ENCODE results near the gene UBA3. TPM values are rescaled to one million over a fixed set of nuclear protein-coding genes. Genes with fewer than 3 reads are reported as not detected.

Gene UBA3
- total and polyA plus RNA-seq, 10 of the 15 experiments (the other 5 are each of a cell fraction or from before 2014, with no cell fraction given): 72.9 to 131 (median 102) TPM

- TF ChIP-seq ZNF687 (IDR thresholded peaks at IDR 0.05) (peak; percentile 31; the same call in 1 of the 2 replicates), JUND (IDR thresholded peaks at IDR 0.05; ENCODE audit: low read depth, low read length) (no peak), WRNIP1 (IDR thresholded peaks at IDR 0.05; ENCODE audit: borderline replicate concordance, low read depth, low read length) (no peak; the same call in 1 of the 2 replicates), IRF3 (IDR thresholded peaks at IDR 0.05) (no peak), IRF4 (IDR thresholded peaks at IDR 0.05; ENCODE audit: low read depth, low read length) (no peak), SMC3 (IDR thresholded peaks at IDR 0.05; ENCODE audit: borderline replicate concordance, low read length) (no peak; the same call in 1 of the 2 replicates), YY1 (IDR thresholded peaks at IDR 0.05; ENCODE audit: low read depth, low read length) (peak; percentile 52; the same call in 1 of the 2 replicates), CEBPZ (IDR thresholded peaks at IDR 0.05; ENCODE audit: low read depth, low read length) (no peak)
- TF ChIP-seq, protein P1, sequence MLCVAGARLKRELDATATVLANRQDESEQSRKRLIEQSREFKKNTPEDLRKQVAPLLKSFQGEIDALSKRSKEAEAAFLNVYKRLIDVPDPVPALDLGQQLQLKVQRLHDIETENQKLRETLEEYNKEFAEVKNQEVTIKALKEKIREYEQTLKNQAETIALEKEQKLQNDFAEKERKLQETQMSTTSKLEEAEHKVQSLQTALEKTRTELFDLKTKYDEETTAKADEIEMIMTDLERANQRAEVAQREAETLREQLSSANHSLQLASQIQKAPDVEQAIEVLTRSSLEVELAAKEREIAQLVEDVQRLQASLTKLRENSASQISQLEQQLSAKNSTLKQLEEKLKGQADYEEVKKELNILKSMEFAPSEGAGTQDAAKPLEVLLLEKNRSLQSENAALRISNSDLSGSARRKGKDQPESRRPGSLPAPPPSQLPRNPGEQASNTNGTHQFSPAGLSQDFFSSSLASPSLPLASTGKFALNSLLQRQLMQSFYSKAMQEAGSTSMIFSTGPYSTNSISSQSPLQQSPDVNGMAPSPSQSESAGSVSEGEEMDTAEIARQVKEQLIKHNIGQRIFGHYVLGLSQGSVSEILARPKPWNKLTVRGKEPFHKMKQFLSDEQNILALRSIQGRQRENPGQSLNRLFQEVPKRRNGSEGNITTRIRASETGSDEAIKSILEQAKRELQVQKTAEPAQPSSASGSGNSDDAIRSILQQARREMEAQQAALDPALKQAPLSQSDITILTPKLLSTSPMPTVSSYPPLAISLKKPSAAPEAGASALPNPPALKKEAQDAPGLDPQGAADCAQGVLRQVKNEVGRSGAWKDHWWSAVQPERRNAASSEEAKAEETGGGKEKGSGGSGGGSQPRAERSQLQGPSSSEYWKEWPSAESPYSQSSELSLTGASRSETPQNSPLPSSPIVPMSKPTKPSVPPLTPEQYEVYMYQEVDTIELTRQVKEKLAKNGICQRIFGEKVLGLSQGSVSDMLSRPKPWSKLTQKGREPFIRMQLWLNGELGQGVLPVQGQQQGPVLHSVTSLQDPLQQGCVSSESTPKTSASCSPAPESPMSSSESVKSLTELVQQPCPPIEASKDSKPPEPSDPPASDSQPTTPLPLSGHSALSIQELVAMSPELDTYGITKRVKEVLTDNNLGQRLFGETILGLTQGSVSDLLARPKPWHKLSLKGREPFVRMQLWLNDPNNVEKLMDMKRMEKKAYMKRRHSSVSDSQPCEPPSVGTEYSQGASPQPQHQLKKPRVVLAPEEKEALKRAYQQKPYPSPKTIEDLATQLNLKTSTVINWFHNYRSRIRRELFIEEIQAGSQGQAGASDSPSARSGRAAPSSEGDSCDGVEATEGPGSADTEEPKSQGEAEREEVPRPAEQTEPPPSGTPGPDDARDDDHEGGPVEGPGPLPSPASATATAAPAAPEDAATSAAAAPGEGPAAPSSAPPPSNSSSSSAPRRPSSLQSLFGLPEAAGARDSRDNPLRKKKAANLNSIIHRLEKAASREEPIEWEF (IDR thresholded peaks at IDR 0.05; ENCODE audit: insufficient replicate concordance, low read depth, low read length): no peak
- TF ChIP-seq, protein P2, sequence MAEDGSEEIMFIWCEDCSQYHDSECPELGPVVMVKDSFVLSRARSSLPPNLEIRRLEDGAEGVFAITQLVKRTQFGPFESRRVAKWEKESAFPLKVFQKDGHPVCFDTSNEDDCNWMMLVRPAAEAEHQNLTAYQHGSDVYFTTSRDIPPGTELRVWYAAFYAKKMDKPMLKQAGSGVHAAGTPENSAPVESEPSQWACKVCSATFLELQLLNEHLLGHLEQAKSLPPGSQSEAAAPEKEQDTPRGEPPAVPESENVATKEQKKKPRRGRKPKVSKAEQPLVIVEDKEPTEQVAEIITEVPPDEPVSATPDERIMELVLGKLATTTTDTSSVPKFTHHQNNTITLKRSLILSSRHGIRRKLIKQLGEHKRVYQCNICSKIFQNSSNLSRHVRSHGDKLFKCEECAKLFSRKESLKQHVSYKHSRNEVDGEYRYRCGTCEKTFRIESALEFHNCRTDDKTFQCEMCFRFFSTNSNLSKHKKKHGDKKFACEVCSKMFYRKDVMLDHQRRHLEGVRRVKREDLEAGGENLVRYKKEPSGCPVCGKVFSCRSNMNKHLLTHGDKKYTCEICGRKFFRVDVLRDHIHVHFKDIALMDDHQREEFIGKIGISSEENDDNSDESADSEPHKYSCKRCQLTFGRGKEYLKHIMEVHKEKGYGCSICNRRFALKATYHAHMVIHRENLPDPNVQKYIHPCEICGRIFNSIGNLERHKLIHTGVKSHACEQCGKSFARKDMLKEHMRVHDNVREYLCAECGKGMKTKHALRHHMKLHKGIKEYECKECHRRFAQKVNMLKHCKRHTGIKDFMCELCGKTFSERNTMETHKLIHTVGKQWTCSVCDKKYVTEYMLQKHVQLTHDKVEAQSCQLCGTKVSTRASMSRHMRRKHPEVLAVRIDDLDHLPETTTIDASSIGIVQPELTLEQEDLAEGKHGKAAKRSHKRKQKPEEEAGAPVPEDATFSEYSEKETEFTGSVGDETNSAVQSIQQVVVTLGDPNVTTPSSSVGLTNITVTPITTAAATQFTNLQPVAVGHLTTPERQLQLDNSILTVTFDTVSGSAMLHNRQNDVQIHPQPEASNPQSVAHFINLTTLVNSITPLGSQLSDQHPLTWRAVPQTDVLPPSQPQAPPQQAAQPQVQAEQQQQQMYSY (CRISPR knock-in tag; IDR thresholded peaks at IDR 0.05): no peak
These were observed 28.3 kb downstream of the UBA3 start, which contains the start of gene TMF1 (continued) for GRCh38 chr3:69051756-69052471.
